Measurements from ENCODE around the gene CALCOCO1. TPM values are rescaled to one million over a fixed set of nuclear protein-coding genes. Genes with fewer than 3 reads are reported as not detected.

CALCOCO1 gene
- total and polyA plus RNA-seq, 10 of the 15 experiments (the other 5 are each of a cell fraction or from before 2014, with no cell fraction given): 2.8 to 55.9 (median 13.7) TPM

DNA sequence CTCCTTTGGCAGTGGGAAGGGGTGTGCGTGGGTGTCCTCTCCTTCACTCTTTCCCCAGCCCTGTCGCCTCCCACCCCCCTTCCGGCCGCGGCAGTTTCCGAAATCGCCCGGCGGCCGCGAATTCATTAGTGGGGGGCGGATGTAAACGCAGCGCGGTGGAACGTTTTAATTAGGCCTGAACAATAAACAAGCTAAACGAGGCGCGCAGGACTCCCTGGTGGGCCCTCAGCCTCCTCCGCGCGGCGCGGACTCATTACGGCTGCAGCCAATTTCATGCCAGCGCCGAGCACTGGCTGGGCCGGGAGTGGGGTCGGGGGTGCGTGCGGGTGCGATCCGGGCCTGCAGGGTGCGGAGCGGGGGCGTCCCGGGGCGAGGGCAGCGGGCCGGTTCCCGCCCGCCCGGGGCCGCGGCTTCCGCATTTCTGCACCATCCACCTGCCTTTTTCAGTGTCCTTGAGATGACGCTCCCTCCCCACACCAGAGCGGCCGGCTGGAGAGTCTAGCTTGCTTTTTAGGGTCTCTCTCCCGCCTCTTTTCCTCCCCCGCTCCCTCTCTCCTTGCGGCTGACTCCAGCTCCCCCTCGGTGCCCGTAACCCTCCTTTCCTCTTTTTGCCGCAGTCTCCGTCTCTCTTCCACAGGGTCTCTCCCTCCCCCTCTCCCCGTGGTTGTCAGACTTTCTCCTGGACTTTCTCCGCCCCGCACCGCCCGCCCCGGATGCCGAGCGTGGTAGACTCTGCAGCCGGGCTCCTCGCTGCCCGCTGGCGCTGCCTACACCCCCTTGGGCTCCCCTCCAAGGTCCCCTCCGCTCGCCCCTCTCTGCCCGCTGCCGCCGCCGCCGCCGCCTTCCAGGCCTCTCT lies 24.3 kb upstream of the CALCOCO1 start, which contains the start of gene CISTR (continued):
- TF ChIP-seq, protein P1, sequence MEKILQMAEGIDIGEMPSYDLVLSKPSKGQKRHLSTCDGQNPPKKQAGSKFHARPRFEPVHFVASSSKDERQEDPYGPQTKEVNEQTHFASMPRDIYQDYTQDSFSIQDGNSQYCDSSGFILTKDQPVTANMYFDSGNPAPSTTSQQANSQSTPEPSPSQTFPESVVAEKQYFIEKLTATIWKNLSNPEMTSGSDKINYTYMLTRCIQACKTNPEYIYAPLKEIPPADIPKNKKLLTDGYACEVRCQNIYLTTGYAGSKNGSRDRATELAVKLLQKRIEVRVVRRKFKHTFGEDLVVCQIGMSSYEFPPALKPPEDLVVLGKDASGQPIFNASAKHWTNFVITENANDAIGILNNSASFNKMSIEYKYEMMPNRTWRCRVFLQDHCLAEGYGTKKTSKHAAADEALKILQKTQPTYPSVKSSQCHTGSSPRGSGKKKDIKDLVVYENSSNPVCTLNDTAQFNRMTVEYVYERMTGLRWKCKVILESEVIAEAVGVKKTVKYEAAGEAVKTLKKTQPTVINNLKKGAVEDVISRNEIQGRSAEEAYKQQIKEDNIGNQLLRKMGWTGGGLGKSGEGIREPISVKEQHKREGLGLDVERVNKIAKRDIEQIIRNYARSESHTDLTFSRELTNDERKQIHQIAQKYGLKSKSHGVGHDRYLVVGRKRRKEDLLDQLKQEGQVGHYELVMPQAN (conservative IDR thresholded peaks at IDR 0.05): peak; percentile 62
- TF ChIP-seq BACH1 (IDR thresholded peaks at IDR 0.05; ENCODE audit: borderline replicate concordance) (peak; percentile 71), SRF (IDR thresholded peaks at IDR 0.05; ENCODE audit: low read depth in 2 of 2, low read length in 2 of 2) (no peak), ZNF207 (IDR thresholded peaks at IDR 0.05; ENCODE audit: borderline replicate concordance) (peak; percentile 85), SMARCA5 (IDR thresholded peaks at IDR 0.05) (peak; percentile 34; the same call in 1 of the 2 replicates), KDM1A (IDR thresholded peaks at IDR 0.05; ENCODE audit: borderline replicate concordance) (no peak), ZNF384 (IDR thresholded peaks at IDR 0.05; ENCODE audit: borderline replicate concordance, low read depth, low read length) (no peak), PAX5 (IDR thresholded peaks at IDR 0.05; ENCODE audit: borderline replicate concordance, low read depth, low read length) (peak; percentile 95; the same call in 1 of the 2 replicates), SMC3 (IDR thresholded peaks at IDR 0.05; ENCODE audit: borderline replicate concordance, low read length) (no peak), POU2F2 (IDR thresholded peaks at IDR 0.05; ENCODE audit: borderline replicate concordance, low read depth, low read length) (no peak), POLR2AphosphoS5 (IDR thresholded peaks at IDR 0.05; ENCODE audit: low read length) (peak; percentile 41; the same call in 1 of the 2 replicates), DPF2 (IDR thresholded peaks at IDR 0.05) (peak; percentile 96), FOXM1 (IDR thresholded peaks at IDR 0.05; ENCODE audit: low read depth, low read length) (no peak; the same call in 1 of the 2 replicates), GATAD2B (conservative IDR thresholded peaks at IDR 0.05; ENCODE audit: low read depth) (peak; percentile 94), RCOR1 (conservative IDR thresholded peaks at IDR 0.05; ENCODE audit: low read depth, low read length) (no peak)
- TF ChIP-seq, protein P2, sequence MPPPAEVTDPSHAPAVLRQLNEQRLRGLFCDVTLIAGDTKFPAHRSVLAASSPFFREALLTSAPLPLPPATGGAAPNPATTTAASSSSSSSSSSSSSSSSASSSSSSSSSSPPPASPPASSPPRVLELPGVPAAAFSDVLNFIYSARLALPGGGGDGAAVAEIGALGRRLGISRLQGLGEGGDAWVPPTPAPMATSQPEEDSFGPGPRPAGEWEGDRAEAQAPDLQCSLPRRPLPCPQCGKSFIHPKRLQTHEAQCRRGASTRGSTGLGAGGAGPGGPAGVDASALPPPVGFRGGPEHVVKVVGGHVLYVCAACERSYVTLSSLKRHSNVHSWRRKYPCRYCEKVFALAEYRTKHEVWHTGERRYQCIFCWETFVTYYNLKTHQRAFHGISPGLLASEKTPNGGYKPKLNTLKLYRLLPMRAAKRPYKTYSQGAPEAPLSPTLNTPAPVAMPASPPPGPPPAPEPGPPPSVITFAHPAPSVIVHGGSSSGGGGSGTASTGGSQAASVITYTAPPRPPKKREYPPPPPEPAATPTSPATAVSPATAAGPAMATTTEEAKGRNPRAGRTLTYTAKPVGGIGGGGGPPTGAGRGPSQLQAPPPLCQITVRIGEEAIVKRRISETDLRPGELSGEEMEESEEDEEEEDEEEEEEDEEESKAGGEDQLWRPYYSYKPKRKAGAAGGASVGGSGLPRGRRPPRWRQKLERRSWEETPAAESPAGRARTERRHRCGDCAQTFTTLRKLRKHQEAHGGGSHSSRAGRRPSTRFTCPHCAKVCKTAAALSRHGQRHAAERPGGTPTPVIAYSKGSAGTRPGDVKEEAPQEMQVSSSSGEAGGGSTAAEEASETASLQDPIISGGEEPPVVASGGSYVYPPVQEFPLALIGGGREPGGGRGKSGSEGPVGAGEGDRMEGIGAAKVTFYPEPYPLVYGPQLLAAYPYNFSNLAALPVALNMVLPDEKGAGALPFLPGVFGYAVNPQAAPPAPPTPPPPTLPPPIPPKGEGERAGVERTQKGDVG (CRISPR knock-in tag; IDR thresholded peaks at IDR 0.05): 0 out of 2 replicates have a peak, but pooled peaks have one; percentile 62
- TF ChIP-seq, protein P3, sequence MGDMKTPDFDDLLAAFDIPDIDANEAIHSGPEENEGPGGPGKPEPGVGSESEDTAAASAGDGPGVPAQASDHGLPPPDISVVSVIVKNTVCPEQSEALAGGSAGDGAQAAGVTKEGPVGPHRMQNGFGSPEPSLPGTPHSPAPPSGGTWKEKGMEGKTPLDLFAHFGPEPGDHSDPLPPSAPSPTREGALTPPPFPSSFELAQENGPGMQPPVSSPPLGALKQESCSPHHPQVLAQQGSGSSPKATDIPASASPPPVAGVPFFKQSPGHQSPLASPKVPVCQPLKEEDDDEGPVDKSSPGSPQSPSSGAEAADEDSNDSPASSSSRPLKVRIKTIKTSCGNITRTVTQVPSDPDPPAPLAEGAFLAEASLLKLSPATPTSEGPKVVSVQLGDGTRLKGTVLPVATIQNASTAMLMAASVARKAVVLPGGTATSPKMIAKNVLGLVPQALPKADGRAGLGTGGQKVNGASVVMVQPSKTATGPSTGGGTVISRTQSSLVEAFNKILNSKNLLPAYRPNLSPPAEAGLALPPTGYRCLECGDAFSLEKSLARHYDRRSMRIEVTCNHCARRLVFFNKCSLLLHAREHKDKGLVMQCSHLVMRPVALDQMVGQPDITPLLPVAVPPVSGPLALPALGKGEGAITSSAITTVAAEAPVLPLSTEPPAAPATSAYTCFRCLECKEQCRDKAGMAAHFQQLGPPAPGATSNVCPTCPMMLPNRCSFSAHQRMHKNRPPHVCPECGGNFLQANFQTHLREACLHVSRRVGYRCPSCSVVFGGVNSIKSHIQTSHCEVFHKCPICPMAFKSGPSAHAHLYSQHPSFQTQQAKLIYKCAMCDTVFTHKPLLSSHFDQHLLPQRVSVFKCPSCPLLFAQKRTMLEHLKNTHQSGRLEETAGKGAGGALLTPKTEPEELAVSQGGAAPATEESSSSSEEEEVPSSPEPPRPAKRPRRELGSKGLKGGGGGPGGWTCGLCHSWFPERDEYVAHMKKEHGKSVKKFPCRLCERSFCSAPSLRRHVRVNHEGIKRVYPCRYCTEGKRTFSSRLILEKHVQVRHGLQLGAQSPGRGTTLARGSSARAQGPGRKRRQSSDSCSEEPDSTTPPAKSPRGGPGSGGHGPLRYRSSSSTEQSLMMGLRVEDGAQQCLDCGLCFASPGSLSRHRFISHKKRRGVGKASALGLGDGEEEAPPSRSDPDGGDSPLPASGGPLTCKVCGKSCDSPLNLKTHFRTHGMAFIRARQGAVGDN (IDR thresholded peaks at IDR 0.05): peak; percentile 88
- TF ChIP-seq, protein P4, sequence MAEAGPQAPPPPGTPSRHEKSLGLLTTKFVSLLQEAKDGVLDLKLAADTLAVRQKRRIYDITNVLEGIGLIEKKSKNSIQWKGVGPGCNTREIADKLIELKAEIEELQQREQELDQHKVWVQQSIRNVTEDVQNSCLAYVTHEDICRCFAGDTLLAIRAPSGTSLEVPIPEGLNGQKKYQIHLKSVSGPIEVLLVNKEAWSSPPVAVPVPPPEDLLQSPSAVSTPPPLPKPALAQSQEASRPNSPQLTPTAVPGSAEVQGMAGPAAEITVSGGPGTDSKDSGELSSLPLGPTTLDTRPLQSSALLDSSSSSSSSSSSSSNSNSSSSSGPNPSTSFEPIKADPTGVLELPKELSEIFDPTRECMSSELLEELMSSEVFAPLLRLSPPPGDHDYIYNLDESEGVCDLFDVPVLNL (IDR thresholded peaks at IDR 0.05; ENCODE audit: low read depth, low read length): no peak

All from GM12878 (cell line).